ENCODE measurements around the gene ZNF593.

- TF ChIP-seq CTCF (conservative IDR thresholded peaks at IDR 0.05 in 1 of 2, IDR thresholded peaks at IDR 0.05 in 1 of 2; ENCODE audit: extremely low read depth in 1 of 2, insufficient read depth in 1 of 2, low read depth in 1 of 2, low read length in 2 of 2) (no peak), EZH2 (IDR thresholded peaks at IDR 0.05; ENCODE audit: borderline replicate concordance, low read length) (no peak)
Observed at GRCh38 chr1:26132834-26133167, 36.9 kb upstream of the ZNF593 start.
